T-helper 2 cell treated with Interferon-gamma antibody and Interleukin-4, amounts not matched to agents 5 μg/mL and 100 μg/mL, for 36 hours (primary cell): ENCODE measurements around the gene PIK3R3.

Experiments
- DNase-seq: peaks from one replicate; pipeline ENCODE4 v3.0.0; 2021; ENCODE audit warnings: low spot score
- H3K27ac Mint-ChIP-seq: one replicate; pipeline ENCODE4 v1.8.0; 2021; ENCODE audit warnings: mild to moderate bottlenecking, mixed read lengths
- H3K27me3 Mint-ChIP-seq: one replicate; pipeline ENCODE4 v1.8.0; 2021; ENCODE audit warnings: low read depth, mixed read lengths
- H3K36me3 Mint-ChIP-seq: one replicate; pipeline ENCODE4 v1.8.0; 2021; ENCODE audit warnings: low read depth, mixed read lengths
- H3K4me1 Mint-ChIP-seq: one replicate; pipeline ENCODE4 v1.8.0; 2021; ENCODE audit warnings: low read depth, mixed read lengths
- H3K4me3 Mint-ChIP-seq: one replicate; pipeline ENCODE4 v1.8.0; 2022; ENCODE audit warnings: mild to moderate bottlenecking, moderate library complexity, mixed read lengths
- H3K9me3 Mint-ChIP-seq: one replicate; pipeline ENCODE4 v1.8.0; 2021; ENCODE audit warnings: mixed read lengths

The PIK3R3 gene

GRCh38 chr1:46002551-46003150 lies 129.8 kb downstream of the PIK3R3 start:
- peaks cover 16% of the 10 kb centered on the region for H3K36me3 Mint-ChIP-seq
- H3K4me1 Mint-ChIP-seq: no peaks in the 10 kb centered on the region
- no peak overlapping the region for H3K4me3 Mint-ChIP-seq
- H3K27me3 Mint-ChIP-seq: no peaks in the 10 kb centered on the region
- DNase-seq: no peak
- H3K27ac Mint-ChIP-seq: no peak overlapping the region
- H3K9me3 Mint-ChIP-seq: no peaks in the 10 kb centered on the region

- H3K27ac Mint-ChIP-seq: no peak overlapping the region
- H3K4me1 Mint-ChIP-seq: no peaks in the 10 kb centered on the region
- no peak for DNase-seq
- H3K9me3 Mint-ChIP-seq: no peaks in the 10 kb centered on the region
- H3K4me3 Mint-ChIP-seq: no peak overlapping the region
- H3K36me3 Mint-ChIP-seq: peaks cover 8% of the 10 kb centered on the region
- H3K27me3 Mint-ChIP-seq: no peaks in the 10 kb centered on the region
Measured at GRCh38 chr1:46001081-46001785, 131.2 kb downstream of the PIK3R3 start.

- Mint-ChIP-seq H3K27ac (no peak overlapping the region), H3K27me3 (no peaks in the 10 kb centered on the region), H3K4me3 (no peak overlapping the region), H3K4me1 (no peaks in the 10 kb centered on the region), H3K36me3 (peaks cover 5% of the 10 kb centered on the region), H3K9me3 (no peaks in the 10 kb centered on the region)
- no peak for DNase-seq
Measured at GRCh38 chr1:45999507-45999906, 132.9 kb downstream of the PIK3R3 start.

- no peak overlapping the region for H3K4me3 Mint-ChIP-seq
- no peaks in the 10 kb centered on the region for H3K4me1 Mint-ChIP-seq
- H3K9me3 Mint-ChIP-seq: no peaks in the 10 kb centered on the region
- no peaks in the 10 kb centered on the region for H3K27me3 Mint-ChIP-seq
- no peak overlapping the region for H3K27ac Mint-ChIP-seq
- no peak for DNase-seq
- H3K36me3 Mint-ChIP-seq: peaks cover 5% of the 10 kb centered on the region
Measured at GRCh38 chr1:45998020-45998617, 134.3 kb downstream of the PIK3R3 start.

GRCh38 chr1:45995298-45995697 lies 137.1 kb downstream of the PIK3R3 start:
- H3K27me3 Mint-ChIP-seq: no peaks in the 10 kb centered on the region
- H3K27ac Mint-ChIP-seq: no peak overlapping the region

GRCh38 chr1:45994423-45994822 lies 138.0 kb downstream of the PIK3R3 start:
- DNase-seq: no peak
- Mint-ChIP-seq H3K4me3 (no peak overlapping the region), H3K9me3 (no peaks in the 10 kb centered on the region), H3K27me3 (no peaks in the 10 kb centered on the region), H3K4me1 (no peaks in the 10 kb centered on the region), H3K36me3 (no peaks in the 10 kb centered on the region), H3K27ac (no peak overlapping the region)

More at GRCh38 chr1:45995298-45995697, 137.1 kb downstream of the PIK3R3 start:
- no peak for DNase-seq
- Mint-ChIP-seq H3K36me3 (peaks cover 3% of the 10 kb centered on the region), H3K4me1 (no peaks in the 10 kb centered on the region), H3K9me3 (no peaks in the 10 kb centered on the region), H3K4me3 (no peak overlapping the region)
